ENCODE data around the gene GPR146. TPM values are rescaled to one million over a fixed set of nuclear protein-coding genes. Genes with fewer than 3 reads are reported as not detected.

GPR146 gene
- total RNA-seq, 4 donors from 2014 or later, result 26.9 to 61.7 (median 39.0) TPM

DNA sequence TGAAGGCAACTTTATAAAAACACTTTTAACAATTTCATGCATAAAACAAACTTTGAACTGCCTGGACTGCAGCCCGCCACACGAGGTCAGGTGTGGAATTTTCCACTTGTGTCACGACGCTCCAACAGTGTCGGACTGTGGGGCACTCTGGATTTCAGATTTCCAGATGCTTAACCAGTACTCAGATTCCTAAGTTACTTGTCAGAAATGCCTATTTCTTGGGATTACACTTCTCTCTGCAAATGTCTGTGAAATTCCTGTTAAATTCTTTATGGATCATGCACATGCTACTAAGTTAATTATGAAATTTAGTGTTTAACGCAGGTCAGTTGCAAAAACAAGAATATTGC is 43.1 kb downstream of the GPR146 start:
- intact Hi-C loops (cut with DNase I; ENCODE audit: low total_unique reads), result no loop called here
- TF ChIP-seq, protein P1, sequence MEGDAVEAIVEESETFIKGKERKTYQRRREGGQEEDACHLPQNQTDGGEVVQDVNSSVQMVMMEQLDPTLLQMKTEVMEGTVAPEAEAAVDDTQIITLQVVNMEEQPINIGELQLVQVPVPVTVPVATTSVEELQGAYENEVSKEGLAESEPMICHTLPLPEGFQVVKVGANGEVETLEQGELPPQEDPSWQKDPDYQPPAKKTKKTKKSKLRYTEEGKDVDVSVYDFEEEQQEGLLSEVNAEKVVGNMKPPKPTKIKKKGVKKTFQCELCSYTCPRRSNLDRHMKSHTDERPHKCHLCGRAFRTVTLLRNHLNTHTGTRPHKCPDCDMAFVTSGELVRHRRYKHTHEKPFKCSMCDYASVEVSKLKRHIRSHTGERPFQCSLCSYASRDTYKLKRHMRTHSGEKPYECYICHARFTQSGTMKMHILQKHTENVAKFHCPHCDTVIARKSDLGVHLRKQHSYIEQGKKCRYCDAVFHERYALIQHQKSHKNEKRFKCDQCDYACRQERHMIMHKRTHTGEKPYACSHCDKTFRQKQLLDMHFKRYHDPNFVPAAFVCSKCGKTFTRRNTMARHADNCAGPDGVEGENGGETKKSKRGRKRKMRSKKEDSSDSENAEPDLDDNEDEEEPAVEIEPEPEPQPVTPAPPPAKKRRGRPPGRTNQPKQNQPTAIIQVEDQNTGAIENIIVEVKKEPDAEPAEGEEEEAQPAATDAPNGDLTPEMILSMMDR (IDR thresholded peaks at IDR 0.05), result no peak
- TF ChIP-seq POLR2A (IDR thresholded peaks at IDR 0.05), result no peak
- WGBS, 2 donors, result 21 to 43% methylated on average over 6 of the region's 6 CpGs
- no peak for DNase-seq (ENCODE audit: low spot score in 2 of 2)
- no peak overlapping the region for H3K4me3 ChIP-seq (ENCODE audit: low read depth, poor library complexity, severe bottlenecking)

DNA sequence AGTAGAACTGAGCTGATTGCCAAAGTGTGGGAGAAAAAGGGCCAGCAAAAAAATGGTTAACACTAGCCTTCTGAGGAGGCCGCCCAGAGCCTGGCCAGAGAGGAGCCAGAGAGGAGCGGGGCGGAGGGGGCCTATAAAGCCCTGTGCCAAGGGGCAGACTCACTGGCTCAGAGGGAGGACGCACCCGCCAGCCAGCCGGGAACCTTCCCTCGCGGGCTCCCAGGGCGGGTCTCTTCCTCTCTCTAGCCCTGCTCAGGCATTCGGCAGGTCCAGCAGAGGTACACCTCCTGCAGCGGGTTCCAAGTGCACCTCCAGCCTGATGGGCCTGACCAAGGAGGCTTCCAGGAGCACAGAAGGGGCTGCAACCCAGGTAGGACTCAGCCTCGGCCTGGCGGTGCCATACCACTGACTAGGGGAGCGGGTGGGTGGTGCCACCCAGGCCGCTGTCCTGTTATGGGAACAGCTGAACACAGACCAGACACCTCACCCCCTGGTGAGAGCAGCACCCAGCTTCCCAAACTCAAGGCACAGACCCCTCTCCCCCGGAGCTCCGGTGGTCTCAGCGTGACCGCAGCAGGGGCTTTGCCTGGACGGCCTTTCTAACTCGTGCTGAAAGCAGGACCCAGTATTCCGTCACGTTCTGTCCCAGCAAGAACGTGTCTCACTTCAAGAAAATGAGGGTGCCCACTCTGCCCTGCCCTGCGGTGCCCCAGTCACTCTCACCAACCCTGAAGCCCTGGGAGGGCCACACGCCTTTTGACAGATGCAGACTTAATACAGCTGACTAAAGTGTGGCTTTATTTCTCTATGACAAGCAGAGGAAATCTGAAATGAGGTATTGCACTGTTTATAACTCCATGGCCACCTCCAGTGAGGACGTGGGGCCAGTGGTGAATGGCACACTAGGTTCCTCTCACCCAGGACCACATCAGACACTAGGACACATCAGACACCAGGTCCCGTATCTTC is 43.9 kb downstream of the GPR146 start, which contains the start of gene GPER1:
TSS of gene GPER1 (plus strand) at position 162 of the 969 bp plus-strand sequence. CDS start 3,616 bp downstream, outside the sequence.
- TF ChIP-seq, protein P1 (IDR thresholded peaks at IDR 0.05), result no peak
- no peak within 1 kb of the TSS for H3K4me3 ChIP-seq (ENCODE audit: low read depth, poor library complexity, severe bottlenecking)
- DNase-seq (ENCODE audit: low spot score in 2 of 2), result peak in 1 of 2 donors; percentile 92
- intact Hi-C loops (cut with DNase I; ENCODE audit: low total_unique reads), result no loop called here
- 33 to 44% methylated on average over 23 to 27 of the region's 28 CpGs for WGBS, 2 donors

DNA sequence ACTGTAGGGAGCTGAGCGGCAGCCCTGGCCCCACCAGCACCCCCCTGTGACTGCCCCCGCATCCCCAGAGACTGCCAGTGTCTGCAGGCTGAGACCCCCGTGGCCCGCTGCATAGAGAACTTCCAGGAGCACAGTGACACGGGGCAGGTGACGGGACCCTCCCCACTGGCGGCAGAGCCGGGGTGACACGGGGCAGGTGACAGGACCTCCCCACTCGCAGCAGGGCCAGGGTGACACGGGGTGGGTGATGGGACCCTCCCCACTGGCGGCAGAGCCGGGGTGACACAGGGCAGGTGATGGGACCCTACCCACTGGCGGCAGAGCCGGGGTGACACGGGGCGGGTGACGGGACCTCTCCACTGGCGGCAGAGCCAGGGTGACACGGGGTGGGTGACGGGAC is 45.9 kb downstream of the GPR146 start:
- 91 to 92% methylated on average over 15 to 19 of the region's 21 CpGs for WGBS, 2 donors
- DNase-seq (ENCODE audit: low spot score in 2 of 2), result no peak
- TF ChIP-seq, protein P1 (IDR thresholded peaks at IDR 0.05), result no peak
- no peak for TF ChIP-seq POLR2A (IDR thresholded peaks at IDR 0.05)
- H3K4me3 ChIP-seq (ENCODE audit: low read depth, poor library complexity, severe bottlenecking), result no peak overlapping the region
- intact Hi-C loops (cut with DNase I; ENCODE audit: low total_unique reads), result no loop called here

DNA sequence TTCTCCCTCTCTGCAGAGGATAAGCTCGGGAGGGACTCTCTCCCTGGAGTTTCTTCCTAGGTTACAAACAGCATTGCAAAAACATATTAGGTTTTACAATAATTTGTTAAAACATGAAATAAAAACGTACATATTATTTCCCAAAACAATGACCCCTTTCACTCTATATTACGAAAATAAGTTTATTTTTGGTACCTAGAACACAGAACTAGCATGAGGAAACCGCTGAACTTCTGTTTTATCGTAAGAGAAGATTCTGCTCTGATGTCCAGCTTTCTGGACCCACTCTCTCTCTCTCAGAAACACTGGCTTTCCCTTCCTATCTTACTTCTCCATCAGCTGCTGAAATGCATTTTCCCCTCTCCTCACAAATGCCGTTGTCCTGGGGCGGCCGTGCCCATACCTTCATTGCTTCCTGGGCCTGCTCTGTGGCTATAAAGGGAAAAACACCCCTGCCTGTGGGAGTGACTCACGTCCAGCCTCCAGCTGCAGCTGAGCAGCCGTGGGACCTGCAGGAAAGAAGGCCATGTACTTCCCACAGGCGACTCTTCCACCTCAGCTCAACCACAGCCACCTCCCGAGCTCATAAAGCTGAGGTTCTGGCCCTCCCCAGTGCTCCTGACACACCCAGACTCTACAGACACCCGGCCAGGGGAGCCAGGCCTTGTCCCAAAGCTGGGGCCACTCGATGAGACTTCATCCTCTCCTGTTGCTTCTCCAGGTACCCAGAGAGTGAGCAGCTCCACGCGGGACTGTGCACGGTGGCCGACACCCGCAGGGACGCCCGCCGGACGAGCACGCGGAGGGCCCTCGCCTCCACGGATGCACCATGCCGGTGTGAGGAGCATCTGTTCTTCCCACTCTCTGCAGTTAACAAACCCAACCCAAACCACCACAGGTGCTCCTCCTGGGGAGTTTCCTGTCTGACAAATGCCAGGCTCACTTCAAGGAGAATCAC is 46.6 kb downstream of the GPR146 start:
- DNase-seq (ENCODE audit: low spot score in 2 of 2), result no peak
- intact Hi-C loops (cut with DNase I; ENCODE audit: low total_unique reads), result no loop called here
- 83% methylated on average over 28 of the region's 28 CpGs for WGBS, 2 donors
- TF ChIP-seq POLR2A (IDR thresholded peaks at IDR 0.05), result no peak
- TF ChIP-seq, protein P1 (IDR thresholded peaks at IDR 0.05), result no peak
- H3K4me3 ChIP-seq (ENCODE audit: low read depth, poor library complexity, severe bottlenecking), result no peak overlapping the region

DNA sequence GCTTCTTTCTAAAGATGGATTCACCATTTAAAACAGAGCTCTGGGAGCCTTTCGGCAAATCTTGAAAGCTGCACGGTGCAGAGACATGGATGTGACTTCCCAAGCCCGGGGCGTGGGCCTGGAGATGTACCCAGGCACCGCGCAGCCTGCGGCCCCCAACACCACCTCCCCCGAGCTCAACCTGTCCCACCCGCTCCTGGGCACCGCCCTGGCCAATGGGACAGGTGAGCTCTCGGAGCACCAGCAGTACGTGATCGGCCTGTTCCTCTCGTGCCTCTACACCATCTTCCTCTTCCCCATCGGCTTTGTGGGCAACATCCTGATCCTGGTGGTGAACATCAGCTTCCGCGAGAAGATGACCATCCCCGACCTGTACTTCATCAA is 47.3 kb downstream of the GPR146 start:
- TF ChIP-seq, protein P1 (IDR thresholded peaks at IDR 0.05), result no peak
- no peak for TF ChIP-seq POLR2A (IDR thresholded peaks at IDR 0.05)
- WGBS, 2 donors, result 95 to 96% methylated on average over 14 to 18 of the region's 18 CpGs
- DNase-seq (ENCODE audit: low spot score in 2 of 2), result no peak
- intact Hi-C loops (cut with DNase I; ENCODE audit: low total_unique reads), result no loop called here
- no peak overlapping the region for H3K4me3 ChIP-seq (ENCODE audit: low read depth, poor library complexity, severe bottlenecking)

All from lower leg skin (tissue), 4 donors.